ENCODE measurements around the gene SOS1.

- no peak for TF ChIP-seq CTCF (IDR thresholded peaks at IDR 0.05; ENCODE audit: low read length)
- no peak for TF ChIP-seq EZH2 (optimal IDR thresholded peaks at IDR 0.05; ENCODE audit: low read depth, low read length)
Measured at GRCh38 chr2:38978908-38979307, 141.9 kb downstream of the SOS1 start.

Data from MM.1S (cell line).